ENCODE results near the gene SCFD1.
"Not testable (repeated sequence)": the region's sequence is repeated elsewhere in the genome, so short reads cannot be mapped to it uniquely, and the experiment has no call there.

SCFD1 gene

GRCh38 chr14:30673071-30673470 lies 51.0 kb downstream of the SCFD1 start:
- no peak for DNase-seq (ENCODE audit: low spot score)

GRCh38 chr14:30678926-30679431 lies 56.9 kb downstream of the SCFD1 start:
- no peak for DNase-seq (ENCODE audit: low spot score)

GRCh38 chr14:30680036-30680435 lies 57.9 kb downstream of the SCFD1 start:
- DNase-seq (ENCODE audit: low spot score): no peak

- not testable (repeated sequence) for DNase-seq (ENCODE audit: low spot score)
These were observed 58.7 kb downstream of the SCFD1 start for GRCh38 chr14:30680776-30681175.

- no peak for DNase-seq (ENCODE audit: low spot score)
These were observed 59.7 kb downstream of the SCFD1 start for GRCh38 chr14:30681752-30682355.

GRCh38 chr14:30690487-30691355 lies 68.6 kb downstream of the SCFD1 start:
- DNase-seq (ENCODE audit: low spot score): not testable (repeated sequence)

GRCh38 chr14:30691751-30692398 lies 69.8 kb downstream of the SCFD1 start:
- DNase-seq (ENCODE audit: low spot score): no peak

GRCh38 chr14:30692669-30693068 lies 70.5 kb downstream of the SCFD1 start:
- DNase-seq (ENCODE audit: low spot score): no peak

- no peak for DNase-seq (ENCODE audit: low spot score)
These were observed 76.3 kb downstream of the SCFD1 start for GRCh38 chr14:30698463-30698862.

GRCh38 chr14:30706704-30707103 lies 84.6 kb downstream of the SCFD1 start:
- DNase-seq (ENCODE audit: low spot score): no peak

- no peak for DNase-seq (ENCODE audit: low spot score)
These were observed 86.0 kb downstream of the SCFD1 start for GRCh38 chr14:30708157-30708556.

GRCh38 chr14:30709201-30709600 lies 87.1 kb downstream of the SCFD1 start:
- DNase-seq (ENCODE audit: low spot score): no peak

GRCh38 chr14:30710876-30711275 lies 88.8 kb downstream of the SCFD1 start:
- DNase-seq (ENCODE audit: low spot score): no peak

- no peak for DNase-seq (ENCODE audit: low spot score)
These were observed 97.0 kb downstream of the SCFD1 start for GRCh38 chr14:30719137-30719536.

- no peak for DNase-seq (ENCODE audit: low spot score)
These were observed 103.6 kb downstream of the SCFD1 start for GRCh38 chr14:30725763-30726162.

GRCh38 chr14:30728471-30728870 lies 106.4 kb downstream of the SCFD1 start:
- no peak for DNase-seq (ENCODE audit: low spot score)

GRCh38 chr14:30737916-30738315 lies 115.8 kb downstream of the SCFD1 start:
- DNase-seq (ENCODE audit: low spot score): no peak

- DNase-seq (ENCODE audit: low spot score): no peak
These were observed 116.9 kb downstream of the SCFD1 start for GRCh38 chr14:30738978-30739377.

GRCh38 chr14:30748343-30748742 lies 126.2 kb downstream of the SCFD1 start:
- DNase-seq (ENCODE audit: low spot score): no peak

GRCh38 chr14:30751646-30752416 lies 129.7 kb downstream of the SCFD1 start:
- DNase-seq (ENCODE audit: low spot score): no peak

- DNase-seq (ENCODE audit: low spot score): no peak
These were observed 131.3 kb downstream of the SCFD1 start for GRCh38 chr14:30753452-30753851.

GRCh38 chr14:30754778-30755177 lies 132.7 kb downstream of the SCFD1 start:
- no peak for DNase-seq (ENCODE audit: low spot score)

Measured in left forelimb (tissue), 1 donor.